GM18502 (cell line): Measurements from ENCODE around the gene FER.
"Not testable (repeated sequence)": the region's sequence is repeated elsewhere in the genome, so short reads cannot be mapped to it uniquely, and the experiment has no call there.

Experiments
- ATAC-seq: cut with Tn5 transposase; IDR thresholded peaks from one replicate; pipeline ENCODE4 v1.9.1; 2021; ENCODE audit warnings: mild to moderate bottlenecking; ENCODE audit not compliant: unreplicated experiment, poor library complexity

Gene FER

GRCh38 chr5:108867656-108868055 is 120.0 kb downstream of the FER start:
- ATAC-seq: no peak

- no peak for ATAC-seq
Observed at GRCh38 chr5:108869066-108869465, 121.4 kb downstream of the FER start.

GRCh38 chr5:108876451-108876850 is 128.8 kb downstream of the FER start:
- no peak for ATAC-seq

GRCh38 chr5:108878756-108879155 is 131.1 kb downstream of the FER start:
- ATAC-seq: no peak

- no peak for ATAC-seq
Observed at GRCh38 chr5:108881133-108881532, 133.4 kb downstream of the FER start.

- no peak for ATAC-seq
Observed at GRCh38 chr5:108884736-108885135, 137.0 kb downstream of the FER start.

DNA sequence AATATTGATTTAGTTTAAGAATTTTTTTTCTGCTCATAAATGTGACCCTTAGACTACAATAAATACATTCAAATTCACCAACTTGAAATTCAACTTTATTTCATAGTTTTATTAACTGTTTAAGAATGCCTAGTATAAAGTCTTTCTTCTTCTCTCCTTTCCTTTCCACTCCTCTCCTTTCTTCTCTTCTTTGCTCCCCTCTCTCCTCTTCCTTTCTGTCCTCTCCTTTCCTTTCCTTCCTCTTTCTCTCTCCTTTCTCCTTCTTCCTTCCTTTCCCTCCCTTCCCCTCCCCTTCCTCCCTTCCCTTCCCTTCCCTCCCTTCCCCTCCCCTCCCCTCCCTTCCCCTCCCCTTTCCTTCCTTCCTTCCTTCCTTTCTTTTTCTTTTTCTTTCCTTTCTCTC is 150.6 kb downstream of the FER start:
- ATAC-seq: no peak

- ATAC-seq: no peak
Observed at GRCh38 chr5:108898707-108899106, 151.0 kb downstream of the FER start.

DNA sequence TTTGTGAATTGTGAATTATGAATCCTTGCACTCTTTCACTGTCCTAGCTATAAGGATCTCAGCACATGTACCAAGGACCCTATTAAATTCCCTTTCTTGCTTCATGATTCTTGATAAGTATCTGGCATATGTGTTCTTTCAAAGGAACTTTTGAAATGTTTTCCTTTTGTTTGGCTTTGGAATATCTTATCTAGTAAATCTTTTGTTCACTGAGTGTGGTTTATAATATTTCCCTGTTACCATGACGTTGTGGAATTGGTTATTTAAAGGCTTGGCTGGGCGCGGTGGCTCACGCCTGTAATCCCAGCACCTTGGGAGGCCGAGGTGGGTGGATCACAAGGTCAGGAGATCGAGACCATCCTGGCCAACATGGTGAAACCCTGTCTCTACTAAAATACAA is 151.5 kb downstream of the FER start:
- not testable (repeated sequence) for ATAC-seq

- ATAC-seq: no peak
Observed at GRCh38 chr5:108900668-108901067, 153.0 kb downstream of the FER start.

DNA sequence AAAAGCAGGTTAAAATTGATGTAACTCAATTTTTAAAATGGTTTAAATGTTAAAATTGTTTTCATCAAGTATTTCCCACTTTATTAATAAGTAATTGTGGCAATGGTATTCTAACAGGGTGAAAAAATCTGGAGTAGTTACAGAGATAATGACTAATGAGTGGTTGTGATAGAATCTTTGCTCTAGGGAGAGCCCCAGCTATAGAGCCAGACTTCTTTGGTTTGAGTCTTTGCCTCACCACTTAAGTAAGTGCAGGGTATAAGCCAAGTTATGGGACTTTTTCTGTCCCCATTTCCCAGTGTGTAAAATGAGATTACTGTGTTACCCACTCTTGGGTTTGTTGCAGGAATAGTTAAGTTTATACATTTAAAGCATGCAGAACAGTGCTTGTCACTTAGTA is 158.1 kb downstream of the FER start:
- no peak for ATAC-seq

GRCh38 chr5:108910627-108911026 is 162.9 kb downstream of the FER start:
- ATAC-seq: no peak

DNA sequence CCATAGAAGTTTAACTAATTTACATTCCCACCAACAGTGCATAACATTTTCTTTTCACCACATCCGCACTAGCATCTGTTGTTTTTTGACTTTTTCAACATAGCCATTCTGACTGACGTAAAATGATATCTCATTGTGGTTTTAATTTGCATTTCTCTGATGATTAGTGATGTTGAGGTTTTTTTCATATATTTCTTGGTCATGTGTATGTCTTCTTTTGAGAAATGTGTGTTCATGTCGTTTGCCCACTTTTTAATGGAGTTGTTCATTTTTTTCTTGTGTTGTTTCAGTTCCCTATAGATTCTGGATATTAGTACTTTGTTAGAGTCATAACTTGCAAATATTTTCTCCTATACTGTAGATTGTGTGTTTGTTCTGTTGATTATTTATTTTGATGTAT is 163.4 kb downstream of the FER start:
- peak; percentile 75 for ATAC-seq

DNA sequence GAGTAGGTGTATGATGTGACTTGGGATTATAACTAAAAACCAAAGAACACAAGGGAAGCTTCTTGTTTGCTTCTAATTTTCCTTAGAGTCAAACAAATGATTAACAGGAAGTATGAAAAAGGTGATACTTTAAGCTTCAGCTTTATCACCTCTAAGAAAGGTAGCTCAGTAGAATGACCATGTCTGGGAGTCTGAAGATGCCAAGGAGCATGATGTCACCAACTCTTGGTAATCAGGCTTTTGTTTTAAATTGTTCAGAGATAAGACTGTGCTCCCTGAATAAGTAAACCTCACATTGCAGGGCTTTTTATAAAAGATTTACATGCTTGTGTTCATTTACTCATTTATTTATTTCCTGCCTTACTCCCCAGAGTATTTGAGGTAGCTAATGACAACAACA is 169.9 kb downstream of the FER start:
- ATAC-seq: no peak

DNA sequence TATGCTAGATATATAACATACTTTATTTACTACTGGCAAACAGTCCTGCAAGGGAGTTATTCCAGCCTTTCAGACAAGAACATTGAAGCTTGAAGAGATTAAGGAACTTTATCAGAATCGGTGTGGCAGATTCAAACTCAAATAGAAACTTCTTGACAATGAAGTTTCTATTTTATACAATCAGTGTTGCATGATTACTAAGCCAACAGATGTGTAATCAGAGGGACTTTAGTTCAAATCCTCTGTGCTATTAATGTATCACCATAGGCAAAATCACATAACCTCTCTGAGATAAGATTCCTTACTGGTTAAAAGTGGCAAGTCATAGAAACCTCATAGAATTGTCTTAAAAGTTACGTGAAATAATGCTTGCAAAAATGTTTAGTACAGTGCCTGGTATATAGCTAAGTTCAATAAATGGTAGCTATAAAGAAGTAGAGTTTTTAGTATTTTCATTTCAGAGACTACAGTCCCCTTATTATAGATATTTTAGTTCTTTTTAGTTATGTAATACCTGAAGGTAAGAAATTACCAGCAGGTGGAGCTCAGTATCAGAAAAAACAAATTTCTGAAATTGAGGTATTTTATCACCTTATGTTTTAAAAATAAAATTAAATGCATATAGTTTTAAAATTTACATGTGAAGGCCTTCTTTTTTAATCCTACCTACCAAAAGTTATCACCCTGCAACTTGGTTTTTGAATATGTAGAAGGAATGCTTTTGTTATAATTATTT is 172.1 kb downstream of the FER start:
- peak; percentile 54 for ATAC-seq

DNA sequence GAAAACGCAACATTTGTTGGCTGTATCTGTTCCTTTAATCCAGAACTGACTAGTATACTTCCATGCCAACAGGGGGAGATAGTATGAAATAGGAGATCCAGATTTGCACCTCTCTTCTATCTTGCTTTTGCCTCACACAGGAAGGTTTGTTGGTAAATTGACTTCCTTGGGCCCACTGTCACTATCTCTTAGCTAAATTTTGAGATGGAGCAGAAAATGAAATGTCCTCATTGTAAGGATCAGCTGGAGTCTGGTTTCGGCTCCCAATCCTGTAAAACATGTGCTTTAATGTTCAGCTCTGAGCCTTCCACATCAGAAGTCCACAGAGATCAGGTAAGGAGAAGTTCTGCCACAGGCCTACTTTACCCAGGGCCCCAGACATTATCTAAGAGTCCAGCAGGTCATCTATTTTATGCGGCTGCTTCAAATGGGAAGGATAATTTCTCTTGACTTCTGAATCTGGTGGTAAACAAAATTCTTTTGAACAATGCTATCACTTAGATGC is 176.8 kb downstream of the FER start:
- no peak for ATAC-seq

DNA sequence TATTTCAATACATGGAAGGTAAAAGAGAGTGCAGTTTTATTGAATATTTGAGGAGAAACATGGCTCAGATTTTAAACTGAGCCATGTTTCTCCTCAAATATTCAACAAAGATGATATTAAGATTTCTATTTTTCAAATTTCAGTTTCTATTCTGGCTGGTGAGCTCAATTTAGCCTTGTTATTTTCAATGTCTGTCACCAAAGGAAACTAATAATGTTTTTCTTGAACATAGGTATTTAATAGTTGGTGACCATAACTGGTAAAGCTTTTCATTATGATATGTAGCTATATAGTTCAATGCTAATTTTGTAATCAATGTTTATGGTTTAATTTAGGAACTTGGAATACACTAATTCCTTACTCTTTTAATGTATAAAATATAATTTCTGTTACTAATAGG is 177.4 kb downstream of the FER start:
- ATAC-seq: no peak

DNA sequence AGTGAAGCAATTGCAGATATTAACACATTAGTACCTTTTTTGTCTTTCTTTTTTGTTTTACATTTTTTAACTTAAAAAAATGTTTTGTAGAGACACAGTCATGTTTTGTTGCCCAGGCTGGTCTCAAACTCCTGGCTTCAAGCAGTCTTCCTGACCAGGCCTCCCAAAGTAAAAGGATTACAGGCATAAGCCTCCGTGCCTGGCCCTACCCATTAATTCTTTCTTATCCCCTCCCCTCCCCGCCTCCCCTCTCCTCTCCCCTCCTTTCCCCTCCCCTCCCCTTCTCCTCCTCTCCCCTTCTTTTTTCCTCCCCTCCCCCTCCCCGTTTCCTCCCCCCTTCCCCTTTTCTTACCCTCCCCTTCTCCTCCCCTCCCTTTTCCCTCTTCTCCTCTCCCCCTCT is 182.4 kb downstream of the FER start:
- no peak for ATAC-seq

- no peak for ATAC-seq
Observed at GRCh38 chr5:108935611-108936010, 187.9 kb downstream of the FER start.

- ATAC-seq: no peak
Observed at GRCh38 chr5:108937221-108937620, 189.5 kb downstream of the FER start.

DNA sequence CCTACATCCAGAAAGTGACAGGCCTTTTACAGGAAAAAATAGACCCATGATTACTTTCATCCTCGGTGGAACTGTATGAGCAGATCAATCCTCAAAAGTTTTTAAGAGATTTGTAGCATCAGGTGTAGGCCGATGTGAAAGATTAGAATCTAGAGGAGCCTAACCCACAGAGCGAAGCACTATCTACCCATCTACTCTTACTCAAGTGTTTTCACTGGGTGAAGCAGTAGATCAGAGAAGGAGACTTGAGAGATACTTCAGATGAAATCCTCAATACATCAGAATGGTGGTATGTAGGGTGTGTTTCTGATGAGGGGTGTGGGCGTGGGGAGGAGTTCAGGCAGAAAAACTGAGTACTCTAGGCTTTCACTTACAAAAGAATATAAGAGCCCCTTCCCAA is 192.8 kb downstream of the FER start:
- ATAC-seq: no peak

- no peak for ATAC-seq
Observed at GRCh38 chr5:108941746-108942145, 194.0 kb downstream of the FER start.
